Suprapubic skin (tissue), 4 donors: ENCODE results near the gene NPTXR. TPM values are rescaled to one million over a fixed set of nuclear protein-coding genes. Genes with fewer than 3 reads are reported as not detected.

Experiments used
- DNase-seq, 2 donors: peaks; one replicate each; pipeline ENCODE4 v3.0.0-alpha.2; 2019; ENCODE audit warnings: low spot score in 2 of 2
- H3K27ac ChIP-seq: fragments of 200-600 bp; sonication (generic); one replicate; pipeline ENCODE4 v1.5.1; 2019
- H3K27me3 ChIP-seq: fragments of 200-600 bp; sonication (generic); one replicate; pipeline ENCODE4 v1.5.1; 2019
- H3K36me3 ChIP-seq: fragments of 200-600 bp; sonication (generic); one replicate; pipeline ENCODE4 v1.5.1; 2019
- H3K4me1 ChIP-seq: fragments of 200-600 bp; sonication (generic); one replicate; pipeline ENCODE4 v1.5.1; 2019
- H3K4me3 ChIP-seq: fragments of 200-600 bp; sonication (generic); one replicate; pipeline ENCODE4 v1.5.1; 2019; ENCODE audit warnings: mild to moderate bottlenecking
- H3K9me3 ChIP-seq: fragments of 200-600 bp; sonication (generic); one replicate; pipeline ENCODE4 v1.5.1; 2019
- EP300 ChIP-seq: sonication (generic); formaldehyde crosslinking; IDR thresholded peaks from one replicate; pipeline ENCODE4 v1.6.1; 2017; ENCODE audit warnings: antibody characterized with exemption
- POLR2A ChIP-seq, 2 donors: fragments of 450-650 bp; IDR thresholded peaks; one replicate each; pipeline ENCODE4 v1.6.1; 2017; ENCODE audit warnings: antibody characterized with exemption in 2 of 2, mild to moderate bottlenecking in 2 of 2, moderate library complexity in 2 of 2
- POLR2AphosphoS5 ChIP-seq, 3 donors: sonication (generic); formaldehyde crosslinking; IDR thresholded peaks; one replicate each; pipeline ENCODE4 v1.6.1; 2017; ENCODE audit warnings: antibody characterized with exemption in 3 of 3
- WGBS: methylation state at CpG from one replicate; pipeline ENCODE4 v1.1.5; 2018; 5-methylcytosine and 5-hydroxymethylcytosine counted together
- total RNA-seq, 4 donors: library from RNA; depleted of rRNA; stranded (reverse); fragments of >200 nt; gene quantifications; one replicate each; pipeline ENCODE4 v1.1.0, GENCODE V29; 2016
- TF ChIP-seq, protein P1 (sequence below), 2 donors: fragments of 200-600 bp in 1 of 2; fragments of 450-650 bp in 1 of 2; sonication (generic) in 1 of 2; IDR thresholded peaks; one replicate each; pipeline ENCODE4 v1.5.1; 2016 to 2019; ENCODE audit warnings: antibody characterized with exemption in 2 of 2, mild to moderate bottlenecking in 1 of 2, moderate library complexity in 1 of 2

The NPTXR gene
- total RNA-seq, 4 donors from 2014 or later: 1.0 to 2.4 (median 2.1) TPM

DNA sequence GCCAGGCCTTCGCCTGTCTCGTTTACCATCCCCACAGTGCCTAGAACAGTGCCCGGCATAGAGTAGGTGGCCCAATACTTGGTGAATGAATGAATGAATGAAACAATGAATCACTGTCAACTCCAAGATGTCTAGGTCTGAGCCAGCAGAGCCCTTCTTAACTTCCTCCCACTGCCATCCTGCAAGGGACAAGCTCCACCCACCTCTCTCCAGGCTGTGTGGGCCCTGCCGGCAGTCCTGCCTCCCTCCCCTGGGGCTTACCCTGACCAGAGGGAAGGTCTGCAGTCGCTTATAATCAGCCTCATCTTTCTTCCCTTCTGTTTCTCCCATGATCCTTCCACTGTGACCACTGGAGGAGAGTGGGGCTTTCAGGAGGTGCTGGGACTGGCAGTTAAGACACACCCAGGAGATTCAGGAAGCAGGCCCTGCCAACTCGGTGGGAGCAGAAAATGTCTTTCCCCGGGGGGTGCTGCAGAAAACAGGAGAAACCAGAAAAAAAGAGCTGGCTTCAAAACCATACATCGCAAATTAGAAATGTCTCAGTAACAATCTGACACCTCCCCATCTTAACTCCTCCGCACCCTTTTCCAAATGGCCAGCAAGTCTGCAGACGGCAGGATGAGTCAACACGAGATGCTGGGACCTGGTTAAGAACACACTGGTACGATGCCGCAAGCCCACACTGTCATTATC is 61.3 kb downstream of the NPTXR start:
- TF ChIP-seq POLR2A (IDR thresholded peaks at IDR 0.05): no peak
- TF ChIP-seq, protein P1, sequence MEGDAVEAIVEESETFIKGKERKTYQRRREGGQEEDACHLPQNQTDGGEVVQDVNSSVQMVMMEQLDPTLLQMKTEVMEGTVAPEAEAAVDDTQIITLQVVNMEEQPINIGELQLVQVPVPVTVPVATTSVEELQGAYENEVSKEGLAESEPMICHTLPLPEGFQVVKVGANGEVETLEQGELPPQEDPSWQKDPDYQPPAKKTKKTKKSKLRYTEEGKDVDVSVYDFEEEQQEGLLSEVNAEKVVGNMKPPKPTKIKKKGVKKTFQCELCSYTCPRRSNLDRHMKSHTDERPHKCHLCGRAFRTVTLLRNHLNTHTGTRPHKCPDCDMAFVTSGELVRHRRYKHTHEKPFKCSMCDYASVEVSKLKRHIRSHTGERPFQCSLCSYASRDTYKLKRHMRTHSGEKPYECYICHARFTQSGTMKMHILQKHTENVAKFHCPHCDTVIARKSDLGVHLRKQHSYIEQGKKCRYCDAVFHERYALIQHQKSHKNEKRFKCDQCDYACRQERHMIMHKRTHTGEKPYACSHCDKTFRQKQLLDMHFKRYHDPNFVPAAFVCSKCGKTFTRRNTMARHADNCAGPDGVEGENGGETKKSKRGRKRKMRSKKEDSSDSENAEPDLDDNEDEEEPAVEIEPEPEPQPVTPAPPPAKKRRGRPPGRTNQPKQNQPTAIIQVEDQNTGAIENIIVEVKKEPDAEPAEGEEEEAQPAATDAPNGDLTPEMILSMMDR (IDR thresholded peaks at IDR 0.05): no peak
- no peak for TF ChIP-seq EP300
- H3K27me3 ChIP-seq: no peaks in the 10 kb centered on the region
- WGBS: 58% methylated on average over 13 of the region's 13 CpGs

DNA sequence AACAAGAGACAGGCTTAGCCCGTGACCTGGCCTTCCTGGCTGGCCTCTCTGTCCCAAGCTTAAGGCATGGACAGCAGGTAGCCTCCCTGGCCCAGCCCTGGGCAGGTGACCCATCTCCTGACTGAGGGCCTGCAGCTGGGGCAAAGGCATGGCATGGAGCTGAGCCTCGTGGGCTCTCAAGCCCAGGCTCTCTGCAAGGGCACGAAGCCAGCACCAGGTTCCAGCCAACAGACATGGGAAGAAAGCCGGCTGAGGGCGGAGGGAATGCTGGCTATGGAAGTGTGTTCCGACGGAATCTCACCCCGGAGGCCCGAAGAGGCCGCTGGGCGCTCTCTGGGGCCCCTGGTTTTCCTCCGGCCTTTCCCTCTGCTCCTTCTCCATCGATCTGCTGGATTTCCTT is 62.8 kb downstream of the NPTXR start:
- WGBS: 77% methylated on average over 10 of the region's 13 CpGs
- H3K36me3 ChIP-seq: peaks cover 24% of the 10 kb centered on the region

More for the DNA sequence above, 61.3 kb downstream of the NPTXR start:
- H3K9me3 ChIP-seq: no peaks in the 10 kb centered on the region
- DNase-seq: no peak
- peaks cover 13% of the 10 kb centered on the region for H3K4me1 ChIP-seq
- H3K4me3 ChIP-seq: no peak overlapping the region
- no peak overlapping the region for H3K27ac ChIP-seq
- peaks cover 24% of the 10 kb centered on the region for H3K36me3 ChIP-seq

DNA sequence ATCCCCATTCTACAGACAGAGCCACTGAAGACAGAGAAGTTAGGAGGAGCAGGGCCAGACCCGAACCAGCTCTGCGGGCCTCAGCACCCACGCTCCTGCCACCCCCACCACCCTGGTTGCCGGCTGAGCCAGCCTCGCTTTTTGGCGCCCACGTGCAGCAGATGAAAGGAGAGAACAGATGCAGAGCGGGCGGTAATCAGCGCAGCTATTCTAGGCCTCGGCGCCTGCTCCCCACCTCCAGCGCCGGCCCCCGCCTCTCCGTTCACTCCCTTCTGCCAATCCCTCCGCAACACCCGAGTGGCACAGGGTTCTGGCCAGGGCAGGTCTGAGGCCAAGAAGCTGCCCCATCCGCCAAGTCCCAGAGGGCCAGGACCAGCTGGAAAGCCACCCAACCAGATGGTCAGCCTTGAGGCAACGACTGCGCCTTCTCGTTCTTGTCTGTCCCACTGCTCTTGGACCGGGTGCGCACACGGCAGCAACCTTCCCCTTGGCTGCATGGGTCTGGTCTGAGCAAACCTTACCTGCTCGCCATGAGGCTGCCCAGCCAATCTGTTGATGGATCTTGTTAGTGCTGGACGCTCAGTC is 66.6 kb downstream of the NPTXR start:
- Histone ChIP-seq H3K4me3 (no peak overlapping the region), H3K9me3 (no peaks in the 10 kb centered on the region), H3K4me1 (peaks cover 31% of the 10 kb centered on the region), H3K27ac (no peak overlapping the region), H3K36me3 (peaks cover 24% of the 10 kb centered on the region), H3K27me3 (no peaks in the 10 kb centered on the region)
- no peak for DNase-seq
- 93% methylated on average over 12 of the region's 27 CpGs for WGBS
- TF ChIP-seq POLR2A (IDR thresholded peaks at IDR 0.05) (no peak), EP300 (no peak), POLR2AphosphoS5 (IDR thresholded peaks at IDR 0.05) (no peak)
- TF ChIP-seq, protein P1 (IDR thresholded peaks at IDR 0.05): no peak

More for the DNA sequence above, 62.8 kb downstream of the NPTXR start:
- no peak for TF ChIP-seq POLR2A (IDR thresholded peaks at IDR 0.05)
- TF ChIP-seq EP300: no peak
- TF ChIP-seq, protein P1 (IDR thresholded peaks at IDR 0.05): no peak
- TF ChIP-seq POLR2AphosphoS5 (IDR thresholded peaks at IDR 0.05): no peak
- no peaks in the 10 kb centered on the region for H3K27me3 ChIP-seq
- H3K9me3 ChIP-seq: no peaks in the 10 kb centered on the region
- H3K27ac ChIP-seq: no peak overlapping the region
- no peak overlapping the region for H3K4me3 ChIP-seq
- peaks cover 18% of the 10 kb centered on the region for H3K4me1 ChIP-seq
- DNase-seq: no peak

DNA sequence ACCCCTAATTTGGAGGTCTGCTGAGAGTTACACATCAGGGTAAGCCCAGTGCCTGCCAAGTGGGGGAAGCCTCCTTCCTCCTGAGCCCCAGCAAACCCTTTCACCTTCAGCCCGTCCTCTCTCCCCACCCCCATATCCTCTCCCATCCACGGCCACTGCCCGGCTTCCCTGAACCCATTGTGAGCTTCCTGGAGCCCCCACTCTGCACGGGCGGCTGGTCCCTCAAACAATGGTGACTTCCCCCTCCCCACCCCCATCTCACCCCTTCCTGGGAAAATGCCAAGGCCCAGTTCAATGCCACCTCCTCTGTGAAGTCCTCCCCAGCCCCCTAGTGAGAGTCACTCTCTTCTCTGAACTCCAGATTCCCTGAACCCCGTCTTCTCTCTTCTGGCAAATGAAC is 67.7 kb downstream of the NPTXR start:
- no peak overlapping the region for H3K4me3 ChIP-seq
- TF ChIP-seq, protein P1 (IDR thresholded peaks at IDR 0.05): no peak
- TF ChIP-seq POLR2AphosphoS5 (IDR thresholded peaks at IDR 0.05): no peak
- TF ChIP-seq POLR2A (IDR thresholded peaks at IDR 0.05): no peak
- TF ChIP-seq EP300: no peak
- H3K27ac ChIP-seq: no peak overlapping the region
- DNase-seq: no peak
- WGBS: 68% methylated on average over 6 of the region's 6 CpGs
- peaks cover 24% of the 10 kb centered on the region for H3K36me3 ChIP-seq
- H3K4me1 ChIP-seq: peaks cover 29% of the 10 kb centered on the region
- H3K27me3 ChIP-seq: no peaks in the 10 kb centered on the region
- no peaks in the 10 kb centered on the region for H3K9me3 ChIP-seq

DNA sequence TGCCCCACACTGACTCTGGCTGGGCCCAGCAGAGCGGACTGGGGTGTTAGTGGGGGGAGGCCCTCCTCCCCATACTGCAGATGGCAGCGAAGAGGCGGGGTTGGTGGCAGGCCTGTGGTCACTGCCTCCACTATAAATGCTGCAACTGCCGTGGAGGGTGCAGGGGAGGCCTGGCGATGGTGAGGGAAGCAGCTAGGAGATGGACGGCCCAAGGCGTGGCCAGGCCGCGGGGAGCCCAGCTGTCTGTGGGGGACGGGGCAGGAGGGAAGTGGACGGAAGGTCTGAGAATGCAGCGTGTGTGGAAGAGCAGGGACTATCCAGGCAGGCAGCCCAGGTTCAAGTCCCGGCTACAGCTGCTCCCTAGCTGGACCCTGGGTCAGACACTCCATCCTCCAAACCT is 68.2 kb downstream of the NPTXR start:
- TF ChIP-seq, protein P1 (IDR thresholded peaks at IDR 0.05): no peak
- TF ChIP-seq EP300 (no peak), POLR2A (IDR thresholded peaks at IDR 0.05) (no peak), POLR2AphosphoS5 (IDR thresholded peaks at IDR 0.05) (no peak)
- H3K4me3 ChIP-seq: no peak overlapping the region
- WGBS: 70% methylated on average over 10 of the region's 13 CpGs

More for the DNA sequence above, 68.2 kb downstream of the NPTXR start:
- H3K27ac ChIP-seq: no peak overlapping the region
- H3K27me3 ChIP-seq: no peaks in the 10 kb centered on the region
- no peaks in the 10 kb centered on the region for H3K9me3 ChIP-seq
- peaks cover 29% of the 10 kb centered on the region for H3K4me1 ChIP-seq
- H3K36me3 ChIP-seq: peaks cover 20% of the 10 kb centered on the region
- no peak for DNase-seq
